Kidney epithelial cell (primary cell): ENCODE results near the gene C11orf21. TPM values are rescaled to one million over a fixed set of nuclear protein-coding genes. Genes with fewer than 3 reads are reported as not detected.

ENCODE experiments used
- DNase-seq: peaks from one replicate; pipeline ENCODE4 v3.0.0-alpha.2; 2010; ENCODE audit warnings: low read depth
- H3K27me3 ChIP-seq: 2 replicates; pipeline ENCODE4 v1.6.0; 2011; ENCODE audit warnings: low read length; ENCODE audit not compliant: control insufficient read depth, insufficient read depth
- H3K36me3 ChIP-seq: 2 replicates; pipeline ENCODE4 v1.5.1; 2011; ENCODE audit warnings: low read length; ENCODE audit not compliant: control insufficient read depth, insufficient read depth
- H3K4me3 ChIP-seq: 2 replicates; pipeline ENCODE4 v1.5.1; 2011; ENCODE audit warnings: low read depth, mild to moderate bottlenecking, control low read depth, low read length
- CTCF ChIP-seq: IDR thresholded peaks from 2 replicates; pipeline ENCODE4 v1.5.1; 2011; ENCODE audit warnings: mild to moderate bottlenecking, moderate library complexity, low read length, control low read depth, inconsistent platforms; ENCODE audit not compliant: insufficient read depth, poor library complexity, severe bottlenecking
- total RNA-seq: library from RNA; depleted of rRNA; stranded (reverse); fragments of >200 nt; gene quantifications from 2 replicates; pipeline ENCODE4 v1.2.3, GENCODE V29; 2015

The C11orf21 gene
- total RNA-seq, 1 donor from 2014 or later: not detected

GRCh38 chr11:2304506-2305139, 2.9 kb upstream of the C11orf21 start:
- no peak overlapping the region for H3K4me3 ChIP-seq
- peaks cover 3% of the 10 kb centered on the region for H3K27me3 ChIP-seq
- DNase-seq: no peak
- no peak for TF ChIP-seq CTCF
- no peaks in the 10 kb centered on the region for H3K36me3 ChIP-seq

- H3K4me3 ChIP-seq: no peak overlapping the region
- H3K36me3 ChIP-seq: no peaks in the 10 kb centered on the region
- no peak for DNase-seq
- TF ChIP-seq CTCF: no peak
- peaks cover 5% of the 10 kb centered on the region for H3K27me3 ChIP-seq
These were observed 2.1 kb upstream of the C11orf21 start for GRCh38 chr11:2303627-2304505.

- no peak for DNase-seq
These were observed 1.3 kb upstream of the C11orf21 start for GRCh38 chr11:2302896-2303626.

GRCh38 chr11:2302306-2302895, 683 bp upstream of the C11orf21 start:
- TF ChIP-seq CTCF: no peak
- no peaks in the 10 kb centered on the region for H3K36me3 ChIP-seq
- no peak for DNase-seq
- H3K27me3 ChIP-seq: peaks cover 5% of the 10 kb centered on the region
- H3K4me3 ChIP-seq: no peak overlapping the region

More at GRCh38 chr11:2302896-2303626, 1.3 kb upstream of the C11orf21 start:
- peaks cover 5% of the 10 kb centered on the region for H3K27me3 ChIP-seq
- H3K36me3 ChIP-seq: no peaks in the 10 kb centered on the region
- no peak overlapping the region for H3K4me3 ChIP-seq
- no peak for TF ChIP-seq CTCF

- no peak for DNase-seq
- Histone ChIP-seq H3K4me3 (no peak overlapping the region), H3K36me3 (no peaks in the 10 kb centered on the region), H3K27me3 (peaks cover 4% of the 10 kb centered on the region)
- TF ChIP-seq CTCF: no peak
These were observed 635 bp downstream of the C11orf21 start for GRCh38 chr11:2300936-2301630.
